OCI-LY3 (cell line): ENCODE results near the gene GRM8.

ENCODE experiments used
- H2AFZ ChIP-seq: fragments of 200-600, 300-600 bp; shearing (Covaris generic); 2 replicates; pipeline ENCODE4 v1.6.0; 2014; ENCODE audit warnings: antibody characterized with exemption, low read depth, low read length
- H3K27ac ChIP-seq: fragments of 200-600, 300-600 bp; sonication (generic); 2 replicates; pipeline ENCODE4 v1.5.1; 2014; ENCODE audit warnings: mild to moderate bottlenecking, low read length, moderate library complexity, mixed read lengths
- H3K27me3 ChIP-seq: fragments of 200-600, 300-600 bp; sonication (generic); 2 replicates; pipeline ENCODE4 v1.6.1; 2014; ENCODE audit warnings: low read depth, low read length, mixed read lengths
- H3K36me3 ChIP-seq: fragments of 200-600, 300-600 bp; sonication (generic); replicated peaks from 2 replicates; pipeline ENCODE3; 2014; ENCODE audit warnings: low read depth, low read length, mixed read lengths
- H3K4me1 ChIP-seq: fragments of 300-600, 200-600 bp; sonication (generic); 2 replicates; pipeline ENCODE4 v1.6.1; 2014; ENCODE audit warnings: low read length, mixed read lengths
- H3K4me2 ChIP-seq: fragments of 200-600, 300-600 bp; sonication (generic); 2 replicates; pipeline ENCODE4 v1.6.1; 2014; ENCODE audit warnings: low read length, mixed read lengths
- H3K4me3 ChIP-seq: fragments of 300-600, 200-600 bp; sonication (generic); 2 replicates; pipeline ENCODE4 v1.5.1; 2014; ENCODE audit warnings: antibody characterized with exemption, mild to moderate bottlenecking, low read length, moderate library complexity
- H3K79me2 ChIP-seq: fragments of 300-600, 200-600 bp; shearing (Covaris generic); 2 replicates; pipeline ENCODE4 v1.6.1; 2014; ENCODE audit warnings: mild to moderate bottlenecking, low read length, mixed read lengths
- H3K9ac ChIP-seq: fragments of 300-600, 200-600 bp; shearing (Covaris generic); 2 replicates; pipeline ENCODE4 v1.6.0; 2014; ENCODE audit warnings: mild to moderate bottlenecking, low read length, moderate library complexity
- H3K9me3 ChIP-seq: fragments of 200-600, 300-600 bp; shearing (Covaris generic); 2 replicates; pipeline ENCODE4 v1.6.1; 2014; ENCODE audit warnings: low read length, mixed read lengths; ENCODE audit not compliant: insufficient read depth
- H4K20me1 ChIP-seq: fragments of 200-600, 300-600 bp; sonication (generic); 2 replicates; pipeline ENCODE4 v1.6.1; 2016; ENCODE audit warnings: low read length, mixed read lengths; ENCODE audit not compliant: insufficient read depth
- CTCF ChIP-seq: fragments of 200-600, 300-600 bp; sonication (generic); IDR thresholded peaks from 2 replicates; pipeline ENCODE4 v1.5.1; 2014; ENCODE audit warnings: antibody characterized with exemption, low read length, low read depth
- EZH2phosphoT487 ChIP-seq: fragments of 200-600 bp; shearing (Covaris generic); IDR thresholded peaks from 2 replicates; pipeline ENCODE4 v1.6.1; 2018; ENCODE audit warnings: antibody characterized with exemption, mixed run types, low read depth

The GRM8 gene

GRCh38 chr7:126419047-126419446, 833.7 kb downstream of the GRM8 start:
- Histone ChIP-seq H3K27ac (no peak overlapping the region), H3K36me3 (no peaks in the 10 kb centered on the region), H3K79me2 (no peaks in the 10 kb centered on the region), H3K27me3 (no peaks in the 10 kb centered on the region), H2AFZ (no peak overlapping the region), H3K4me2 (no peak overlapping the region), H4K20me1 (no peaks in the 10 kb centered on the region), H3K4me1 (no peaks in the 10 kb centered on the region), H3K9ac (no peak overlapping the region), H3K9me3 (no peaks in the 10 kb centered on the region), H3K4me3 (no peak overlapping the region)
- TF ChIP-seq CTCF: no peak
- no peak for TF ChIP-seq EZH2phosphoT487

GRCh38 chr7:126411821-126412383, 840.8 kb downstream of the GRM8 start:
- Histone ChIP-seq H3K27ac (peak overlapping the region; percentile 48), H3K36me3 (no peaks in the 10 kb centered on the region), H3K4me2 (peak overlapping the region; percentile 77)

GRCh38 chr7:126411032-126411820, 841.5 kb downstream of the GRM8 start:
- peak overlapping the region; percentile 48 for H3K27ac ChIP-seq
- TF ChIP-seq CTCF: no peak
- no peak for TF ChIP-seq EZH2phosphoT487
- H2AFZ ChIP-seq: peak overlapping the region; percentile 85
- no peaks in the 10 kb centered on the region for H4K20me1 ChIP-seq
- H3K9ac ChIP-seq: peak overlapping the region; percentile 33
- H3K27me3 ChIP-seq: no peaks in the 10 kb centered on the region
- H3K79me2 ChIP-seq: no peaks in the 10 kb centered on the region
- H3K36me3 ChIP-seq: no peaks in the 10 kb centered on the region
- H3K4me2 ChIP-seq: peak overlapping the region; percentile 77
- H3K4me1 ChIP-seq: peaks cover 12% of the 10 kb centered on the region
- H3K9me3 ChIP-seq: no peaks in the 10 kb centered on the region
- H3K4me3 ChIP-seq: peak overlapping the region; percentile 64

More at GRCh38 chr7:126411821-126412383, 840.8 kb downstream of the GRM8 start:
- peak overlapping the region; percentile 33 for H3K9ac ChIP-seq
- H3K9me3 ChIP-seq: no peaks in the 10 kb centered on the region
- no peaks in the 10 kb centered on the region for H4K20me1 ChIP-seq
- TF ChIP-seq EZH2phosphoT487 (no peak), CTCF (no peak)
- no peaks in the 10 kb centered on the region for H3K79me2 ChIP-seq
- no peaks in the 10 kb centered on the region for H3K27me3 ChIP-seq
- H3K4me1 ChIP-seq: peaks cover 12% of the 10 kb centered on the region
- peak overlapping the region; percentile 85 for H2AFZ ChIP-seq
- peak overlapping the region; percentile 64 for H3K4me3 ChIP-seq

GRCh38 chr7:126403040-126403439, 849.7 kb downstream of the GRM8 start:
- Histone ChIP-seq H3K36me3 (no peaks in the 10 kb centered on the region), H3K9ac (no peak overlapping the region)

More at GRCh38 chr7:126403040-126403439, 849.7 kb downstream of the GRM8 start:
- no peaks in the 10 kb centered on the region for H4K20me1 ChIP-seq
- TF ChIP-seq EZH2phosphoT487 (no peak), CTCF (no peak)
- no peak overlapping the region for H2AFZ ChIP-seq
- H3K4me3 ChIP-seq: no peak overlapping the region
- H3K9me3 ChIP-seq: no peaks in the 10 kb centered on the region
- H3K27me3 ChIP-seq: no peaks in the 10 kb centered on the region
- H3K79me2 ChIP-seq: no peaks in the 10 kb centered on the region
- H3K4me2 ChIP-seq: no peak overlapping the region
- peaks cover 4% of the 10 kb centered on the region; the same call in 1 of the 2 replicates for H3K4me1 ChIP-seq
- H3K27ac ChIP-seq: no peak overlapping the region
